Neural crest cell (in vitro differentiated cells): Measurements from ENCODE around the gene RIMKLB. TPM values are rescaled to one million over a fixed set of nuclear protein-coding genes. Genes with fewer than 3 reads are reported as not detected.
"Not testable (repeated sequence)": the region's sequence is repeated elsewhere in the genome, so short reads cannot be mapped to it uniquely, and the experiment has no call there.

Source experiments
- DNase-seq: peaks from one replicate; pipeline ENCODE4 v3.0.0; 2021; ENCODE audit warnings: low read depth, mixed read lengths, low spot score
- H3K27ac Mint-ChIP-seq: one replicate; pipeline ENCODE4 v1.8.0; 2021; ENCODE audit warnings: mild to moderate bottlenecking, mixed read lengths; ENCODE audit not compliant: unreplicated experiment
- H3K27me3 Mint-ChIP-seq: 2 replicates; pipeline ENCODE4 v1.8.0; 2021; ENCODE audit warnings: low read depth, mild to moderate bottlenecking, mixed read lengths
- H3K36me3 Mint-ChIP-seq: 2 replicates; pipeline ENCODE4 v1.8.0; 2021; ENCODE audit warnings: low read depth, mild to moderate bottlenecking, mixed read lengths
- H3K4me1 Mint-ChIP-seq: 2 replicates; pipeline ENCODE4 v1.8.0; 2021; ENCODE audit warnings: mixed read lengths
- H3K4me3 Mint-ChIP-seq: one replicate; pipeline ENCODE4 v1.8.0; 2021; ENCODE audit warnings: mild to moderate bottlenecking, mixed read lengths
- H3K9me3 Mint-ChIP-seq: 2 replicates; pipeline ENCODE4 v1.8.0; 2021; ENCODE audit warnings: mixed read lengths
- CTCF ChIP-seq: fragments of 200-600 bp; sonication (generic); conservative IDR thresholded peaks from 2 replicates; pipeline ENCODE4 v1.5.0; 2021; ENCODE audit warnings: antibody characterized with exemption, mild to moderate bottlenecking
- total RNA-seq: library from RNA; stranded (reverse); gene quantifications from 2 replicates; pipeline ENCODE4 v1.2.1, GENCODE V29; 2021

The RIMKLB gene
- total RNA-seq, 1 donor from 2014 or later = 66.1 TPM

DNA sequence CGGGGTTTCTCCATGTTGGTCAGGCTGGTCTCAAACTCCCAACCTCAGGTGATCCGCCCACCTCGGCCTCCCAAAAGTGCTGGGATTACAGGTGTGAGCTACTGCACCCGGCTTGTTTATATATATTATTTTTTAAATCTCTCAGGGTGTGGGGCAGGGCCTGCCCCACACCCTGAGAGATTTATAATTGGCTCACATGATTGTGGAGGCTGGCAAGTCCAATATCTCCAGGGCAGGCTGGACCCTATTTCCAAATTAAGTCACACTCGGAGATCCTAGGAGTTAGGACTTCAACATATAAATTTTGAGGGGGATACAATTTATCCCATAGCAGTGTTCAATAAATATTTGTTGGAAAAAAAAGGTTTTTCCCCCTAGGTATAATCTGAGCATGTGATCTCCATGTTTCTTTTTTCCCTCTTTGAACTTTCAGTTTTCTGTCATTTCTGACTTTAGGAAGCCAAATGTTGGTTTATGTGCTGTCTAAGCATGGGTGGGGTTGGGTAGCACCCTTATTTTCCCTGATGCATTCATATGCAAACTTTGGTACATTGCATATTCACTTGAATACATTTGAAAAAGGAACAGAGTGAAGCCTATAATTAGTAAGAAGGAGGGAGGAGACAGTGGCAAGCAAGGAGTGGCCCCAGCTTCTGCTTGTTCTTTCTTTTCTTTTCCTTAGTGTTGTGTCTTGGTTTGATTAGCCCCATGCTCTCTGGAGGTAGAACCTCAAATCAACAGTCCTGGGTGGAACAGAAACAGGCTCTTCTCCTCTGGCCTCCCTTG lies 116.0 kb downstream of the RIMKLB start:
- Mint-ChIP-seq H3K36me3 (no peaks in the 10 kb centered on the region), H3K4me3 (no peak overlapping the region), H3K27me3 (peaks cover 3% of the 10 kb centered on the region), H3K4me1 (no peaks in the 10 kb centered on the region), H3K27ac (no peak overlapping the region), H3K9me3 (no peaks in the 10 kb centered on the region)
- DNase-seq = no peak
- no peak for TF ChIP-seq CTCF

GRCh38 chr12:8816448-8817050 lies 118.8 kb downstream of the RIMKLB start:
- Mint-ChIP-seq H3K4me3 (no peak overlapping the region), H3K9me3 (no peaks in the 10 kb centered on the region), H3K36me3 (no peaks in the 10 kb centered on the region), H3K27me3 (no peaks in the 10 kb centered on the region), H3K27ac (no peak overlapping the region), H3K4me1 (no peaks in the 10 kb centered on the region)
- no peak for DNase-seq
- TF ChIP-seq CTCF = no peak

DNA sequence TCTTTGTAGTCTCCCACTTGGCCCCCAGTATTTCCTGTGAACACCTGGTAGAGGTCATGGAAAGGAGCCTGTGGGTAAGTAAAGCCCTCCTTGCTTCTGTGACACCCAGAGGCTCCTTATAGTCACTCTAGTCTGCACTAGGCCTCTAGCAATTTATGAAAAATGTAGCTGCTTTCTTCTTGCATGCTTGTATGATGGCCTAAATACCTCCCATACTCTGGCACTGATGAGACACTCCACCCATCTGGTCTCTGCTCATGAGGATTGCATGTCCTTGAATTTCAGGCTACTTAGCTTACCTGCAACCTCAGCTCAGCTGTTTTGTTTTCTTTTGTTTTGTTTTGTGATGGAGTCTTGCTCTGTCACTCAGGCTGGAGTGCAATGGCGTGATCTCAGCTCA lies 120.1 kb downstream of the RIMKLB start:
- no peak overlapping the region for H3K4me3 Mint-ChIP-seq
- H3K27me3 Mint-ChIP-seq = no peaks in the 10 kb centered on the region
- H3K9me3 Mint-ChIP-seq = no peaks in the 10 kb centered on the region
- no peak overlapping the region for H3K27ac Mint-ChIP-seq
- no peaks in the 10 kb centered on the region for H3K36me3 Mint-ChIP-seq
- DNase-seq = no peak
- no peak for TF ChIP-seq CTCF
- H3K4me1 Mint-ChIP-seq = no peaks in the 10 kb centered on the region

DNA sequence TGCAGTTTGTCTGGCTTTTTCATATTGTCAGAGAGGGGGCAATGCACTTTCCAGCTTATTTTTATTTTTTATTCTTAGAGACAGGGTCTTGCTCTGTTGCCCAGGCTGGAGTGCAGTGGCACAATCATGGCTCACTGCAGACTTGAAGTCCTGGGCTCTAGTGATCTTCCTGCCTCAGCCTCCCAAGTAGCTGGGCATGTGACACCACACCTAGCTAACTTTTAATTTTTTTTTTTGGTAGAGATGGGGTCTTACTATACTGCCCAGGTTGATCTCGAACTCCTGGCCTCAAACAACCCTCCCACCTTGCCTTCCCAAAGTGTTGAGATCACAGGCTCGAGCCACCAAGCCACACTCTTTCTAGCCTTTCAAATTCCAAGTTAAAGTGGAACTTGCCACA lies 120.7 kb downstream of the RIMKLB start:
- Mint-ChIP-seq H3K27me3 (peaks cover 3% of the 10 kb centered on the region), H3K27ac (no peak overlapping the region), H3K4me1 (no peaks in the 10 kb centered on the region), H3K9me3 (no peaks in the 10 kb centered on the region), H3K4me3 (no peak overlapping the region), H3K36me3 (no peaks in the 10 kb centered on the region)
- DNase-seq = no peak
- no peak for TF ChIP-seq CTCF

- no peak overlapping the region for H3K27ac Mint-ChIP-seq
- H3K27me3 Mint-ChIP-seq = peaks cover 3% of the 10 kb centered on the region
- H3K9me3 Mint-ChIP-seq = no peaks in the 10 kb centered on the region
- no peak for TF ChIP-seq CTCF
- no peaks in the 10 kb centered on the region for H3K4me1 Mint-ChIP-seq
- no peak overlapping the region for H3K4me3 Mint-ChIP-seq
- DNase-seq = no peak
- no peaks in the 10 kb centered on the region for H3K36me3 Mint-ChIP-seq
These were observed 121.8 kb downstream of the RIMKLB start for GRCh38 chr12:8819666-8819980.

DNA sequence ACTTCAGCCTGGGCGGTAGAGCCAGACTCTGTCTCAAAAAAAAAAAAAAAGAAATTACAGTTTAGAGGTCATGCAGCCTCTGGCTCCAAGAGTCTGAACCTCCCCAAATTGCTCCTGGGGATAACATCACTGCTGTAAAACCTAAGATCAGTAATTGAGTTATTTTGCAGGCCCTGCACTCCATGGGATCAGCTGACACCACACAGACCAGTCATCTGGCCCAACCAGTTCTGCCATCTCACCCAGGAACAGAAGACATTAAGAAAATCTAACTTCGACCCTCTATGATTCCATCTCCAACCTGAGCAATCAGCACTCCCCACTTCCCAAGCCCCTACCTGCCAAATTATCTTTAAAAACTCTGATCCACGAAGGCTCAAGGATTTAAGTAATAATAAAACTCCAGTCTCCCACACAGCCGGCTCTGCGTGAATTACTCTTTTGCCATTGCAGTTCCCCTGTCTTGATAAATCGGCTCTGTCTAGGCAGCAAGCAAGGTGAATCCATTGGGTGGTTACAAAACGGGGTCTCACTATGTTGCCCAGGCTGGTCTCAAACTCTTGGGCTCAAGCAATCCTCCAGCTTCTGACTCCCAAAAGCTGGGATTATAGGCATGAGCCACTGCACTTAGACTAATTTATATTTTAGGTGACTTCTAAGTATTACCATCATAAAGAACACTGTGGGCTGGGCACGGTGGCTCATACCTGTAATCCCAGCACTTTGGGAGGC lies 123.1 kb downstream of the RIMKLB start:
- H3K27ac Mint-ChIP-seq, H3K9me3 Mint-ChIP-seq, H3K36me3 Mint-ChIP-seq, H3K4me1 Mint-ChIP-seq, DNase-seq, H3K27me3 Mint-ChIP-seq, H3K4me3 Mint-ChIP-seq: not testable (repeated sequence)
